BE2C (cell line): Measurements from ENCODE around the gene CLIC4.

Experiments
- DNase-seq: peaks from one replicate; pipeline ENCODE4 v3.0.0-alpha.2; 2020
- H3K27me3 ChIP-seq: fragments of 250-450 bp; sonication (Bioruptor Pico); 2 replicates; pipeline ENCODE4 v1.5.1; 2020; ENCODE audit warnings: mild to moderate bottlenecking
- H3K36me3 ChIP-seq: fragments of 250-450 bp; sonication (Bioruptor Pico); 2 replicates; pipeline ENCODE4 v1.5.1; 2020; ENCODE audit warnings: mild to moderate bottlenecking
- H3K4me1 ChIP-seq: fragments of 250-450 bp; sonication (Bioruptor Pico); 2 replicates; pipeline ENCODE4 v1.5.1; 2020
- H3K4me3 ChIP-seq: 2 replicates; pipeline ENCODE4 v1.5.1; 2011; ENCODE audit warnings: low read depth, low read length
- H3K9me3 ChIP-seq: fragments of 250-450 bp; sonication (Bioruptor Pico); 2 replicates; pipeline ENCODE4 v1.5.1; 2020
- TF ChIP-seq, protein P1 (sequence below): IDR thresholded peaks from 2 replicates; pipeline ENCODE4 v1.5.1; 2012; ENCODE audit warnings: mild to moderate bottlenecking, low read depth, low read length

The CLIC4 gene

DNA sequence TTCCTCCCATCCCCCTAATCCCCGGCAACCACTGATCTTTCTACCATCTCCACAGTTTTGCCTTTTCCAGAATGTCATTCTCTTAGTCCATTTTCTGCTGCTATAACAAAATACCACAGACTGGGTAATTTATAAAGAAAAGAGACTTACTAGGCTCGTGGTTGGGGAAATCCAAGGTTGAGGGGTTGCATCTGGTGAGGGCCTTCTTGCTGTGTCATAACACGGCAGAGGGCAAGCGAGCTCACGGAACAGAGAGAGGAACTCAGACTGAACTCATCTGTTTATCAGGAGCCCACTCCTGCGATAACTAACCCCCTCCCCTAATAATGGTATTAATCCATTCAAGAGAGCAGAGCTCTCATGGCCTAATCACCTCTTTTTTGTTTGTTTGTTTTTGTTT, 132.8 kb downstream of the CLIC4 start:
- Histone ChIP-seq H3K36me3 (no peaks in the 10 kb centered on the region), H3K4me1 (no peaks in the 10 kb centered on the region), H3K27me3 (no peaks in the 10 kb centered on the region), H3K9me3 (no peaks in the 10 kb centered on the region), H3K4me3 (no peak overlapping the region)
- TF ChIP-seq, protein P1, sequence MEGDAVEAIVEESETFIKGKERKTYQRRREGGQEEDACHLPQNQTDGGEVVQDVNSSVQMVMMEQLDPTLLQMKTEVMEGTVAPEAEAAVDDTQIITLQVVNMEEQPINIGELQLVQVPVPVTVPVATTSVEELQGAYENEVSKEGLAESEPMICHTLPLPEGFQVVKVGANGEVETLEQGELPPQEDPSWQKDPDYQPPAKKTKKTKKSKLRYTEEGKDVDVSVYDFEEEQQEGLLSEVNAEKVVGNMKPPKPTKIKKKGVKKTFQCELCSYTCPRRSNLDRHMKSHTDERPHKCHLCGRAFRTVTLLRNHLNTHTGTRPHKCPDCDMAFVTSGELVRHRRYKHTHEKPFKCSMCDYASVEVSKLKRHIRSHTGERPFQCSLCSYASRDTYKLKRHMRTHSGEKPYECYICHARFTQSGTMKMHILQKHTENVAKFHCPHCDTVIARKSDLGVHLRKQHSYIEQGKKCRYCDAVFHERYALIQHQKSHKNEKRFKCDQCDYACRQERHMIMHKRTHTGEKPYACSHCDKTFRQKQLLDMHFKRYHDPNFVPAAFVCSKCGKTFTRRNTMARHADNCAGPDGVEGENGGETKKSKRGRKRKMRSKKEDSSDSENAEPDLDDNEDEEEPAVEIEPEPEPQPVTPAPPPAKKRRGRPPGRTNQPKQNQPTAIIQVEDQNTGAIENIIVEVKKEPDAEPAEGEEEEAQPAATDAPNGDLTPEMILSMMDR, result no peak
- DNase-seq, result no peak

DNA sequence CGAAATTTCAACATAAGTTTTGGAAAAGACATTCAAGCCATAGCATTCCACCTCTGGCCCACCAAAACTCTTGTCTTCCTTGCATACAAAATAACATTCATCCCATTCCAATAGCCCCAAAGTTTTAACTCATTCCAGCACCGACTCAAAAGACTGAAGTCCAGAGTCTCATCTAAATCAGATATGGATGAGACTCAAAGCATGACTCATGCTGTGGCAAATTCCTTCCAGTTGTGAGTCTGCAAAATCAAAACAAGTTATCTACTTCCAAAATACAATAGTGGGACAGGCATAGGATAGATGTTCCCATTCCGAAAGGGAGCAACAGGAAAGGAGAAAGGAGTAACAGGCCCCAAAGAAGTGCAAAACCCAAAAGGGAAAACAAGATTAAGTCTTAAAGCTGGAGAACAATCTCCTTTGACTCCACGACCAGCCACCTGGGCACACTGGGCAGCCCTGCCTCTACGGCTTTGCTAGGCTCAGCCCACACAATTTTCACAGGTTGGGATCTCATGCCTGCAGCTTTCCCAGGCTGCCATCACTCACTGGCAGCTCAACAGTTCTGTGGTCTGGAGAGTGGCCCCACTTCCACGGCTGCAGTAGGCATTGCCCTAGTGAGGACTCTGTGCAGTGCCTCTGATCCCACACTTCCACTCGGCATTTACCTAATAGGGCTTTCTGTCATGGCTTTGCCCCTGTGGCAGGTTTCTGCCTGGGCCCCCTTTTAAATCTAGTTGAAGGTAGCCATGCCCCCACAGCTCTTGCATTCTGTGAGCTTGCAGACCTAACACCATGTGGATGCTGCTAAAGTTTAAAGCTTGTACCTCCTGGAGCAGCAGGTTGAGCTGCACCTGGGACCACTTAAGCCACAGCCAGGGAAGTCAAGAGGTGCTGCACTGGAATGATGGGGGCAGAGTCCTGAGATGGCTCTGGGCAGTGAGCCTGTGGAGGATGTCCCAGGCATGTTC, 133.8 kb downstream of the CLIC4 start:
- Histone ChIP-seq H3K36me3 (no peaks in the 10 kb centered on the region), H3K4me3 (no peak overlapping the region), H3K4me1 (no peaks in the 10 kb centered on the region), H3K27me3 (no peaks in the 10 kb centered on the region), H3K9me3 (no peaks in the 10 kb centered on the region)
- DNase-seq, result no peak
- TF ChIP-seq, protein P1, result no peak

DNA sequence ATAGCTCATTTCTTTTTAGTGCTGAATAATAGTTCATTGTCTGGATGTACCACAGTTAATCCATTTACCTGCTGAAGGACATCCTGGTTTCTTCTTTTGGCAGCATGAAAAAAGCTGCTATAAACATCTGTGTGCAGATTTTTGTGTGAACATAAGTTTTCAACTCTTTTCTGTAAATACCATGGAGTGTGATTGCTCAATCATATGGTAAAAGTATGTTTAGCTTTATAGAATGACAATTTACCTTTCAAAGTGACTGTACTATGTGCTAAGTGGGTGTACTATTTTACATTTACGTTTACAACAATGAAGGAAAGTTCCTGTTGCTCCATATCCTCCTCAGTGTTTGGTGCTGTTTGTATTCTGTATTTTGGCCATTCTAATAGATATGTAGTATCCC, 135.8 kb downstream of the CLIC4 start:
- Histone ChIP-seq H3K4me3 (no peak overlapping the region), H3K27me3 (no peaks in the 10 kb centered on the region), H3K4me1 (no peaks in the 10 kb centered on the region), H3K9me3 (no peaks in the 10 kb centered on the region), H3K36me3 (no peaks in the 10 kb centered on the region)
- TF ChIP-seq, protein P1, result no peak
- DNase-seq, result no peak

DNA sequence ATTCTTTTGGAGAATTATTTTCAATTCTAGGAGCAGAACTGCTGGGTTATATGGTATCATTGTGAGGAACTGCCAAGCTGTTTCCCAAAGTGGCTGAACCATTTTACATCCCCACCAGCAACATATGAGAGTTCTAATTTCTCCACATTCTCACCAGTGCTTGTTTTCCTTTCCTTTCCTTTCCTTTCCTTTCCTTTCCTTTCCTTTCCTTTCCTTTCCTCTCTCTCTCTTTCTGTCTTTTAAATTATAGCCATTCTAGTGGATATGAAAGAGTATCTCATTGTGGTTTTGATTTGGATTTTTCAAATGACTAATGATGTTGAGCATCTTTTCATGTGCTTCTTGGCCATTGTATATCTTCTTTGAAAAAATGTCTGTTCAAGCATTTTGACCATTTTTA, 139.5 kb downstream of the CLIC4 start:
- DNase-seq, result no peak
- no peaks in the 10 kb centered on the region for H3K36me3 ChIP-seq
- H3K27me3 ChIP-seq, result no peaks in the 10 kb centered on the region
- no peaks in the 10 kb centered on the region for H3K4me1 ChIP-seq
- no peak overlapping the region for H3K4me3 ChIP-seq
- no peaks in the 10 kb centered on the region for H3K9me3 ChIP-seq
- TF ChIP-seq, protein P1, result no peak

DNA sequence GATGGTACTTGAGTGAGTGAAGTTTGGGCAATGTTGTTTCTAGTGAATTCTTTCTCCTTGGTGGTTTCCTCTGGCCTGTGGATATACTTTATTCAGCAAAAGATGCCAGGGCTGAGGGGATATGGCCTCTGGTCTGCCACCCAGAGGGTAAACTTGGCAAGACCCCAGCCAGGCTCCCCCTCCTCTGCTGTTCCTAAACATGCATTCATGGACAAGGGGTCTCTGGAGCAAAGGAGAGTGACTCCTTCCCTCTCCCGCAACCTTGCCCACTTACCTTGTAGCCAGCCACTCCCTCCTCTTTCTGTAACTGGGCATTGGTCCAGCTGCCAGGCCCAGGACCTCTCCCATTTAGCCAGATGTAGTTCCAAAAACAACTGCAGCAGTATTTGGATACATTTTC, 141.0 kb downstream of the CLIC4 start:
- no peaks in the 10 kb centered on the region for H3K27me3 ChIP-seq
- no peaks in the 10 kb centered on the region for H3K4me1 ChIP-seq
- H3K9me3 ChIP-seq, result no peaks in the 10 kb centered on the region
- H3K4me3 ChIP-seq, result no peak overlapping the region
- TF ChIP-seq, protein P1, result no peak
- no peaks in the 10 kb centered on the region for H3K36me3 ChIP-seq
- DNase-seq, result no peak
